K562 (cell line): ENCODE data around the gene HMX2.

Source experiments
- ARID4B ChIP-seq: sonication (generic); formaldehyde crosslinking; IDR thresholded peaks from 2 replicates; pipeline ENCODE4 v1.8.0; 2022; ENCODE audit warnings: mild to moderate bottlenecking, missing genetic modification reagents
- CHD2 ChIP-seq: IDR thresholded peaks from 2 replicates; pipeline ENCODE4 v1.6.1; 2011; ENCODE audit warnings: low read depth, low read length
- CTCF ChIP-seq, 3 experiments: IDR thresholded peaks in 2 of 3; conservative IDR thresholded peaks in 1 of 3; 2 replicates each; pipeline ENCODE4 v1.5.1; 2011 to 2012; ENCODE audit warnings: low read length in 3 of 3, mild to moderate bottlenecking in 3 of 3, control low read depth in 2 of 3, improper control_type of control experiment in 1 of 3, inconsistent platforms in 1 of 3, low read depth in 1 of 3, mixed read lengths in 1 of 3, moderate library complexity in 1 of 3; ENCODE audit not compliant: insufficient read depth in 2 of 3
- GABPB1 ChIP-seq: sonication (generic); formaldehyde crosslinking; IDR thresholded peaks from 2 replicates; pipeline ENCODE4 v1.8.0; 2022; ENCODE audit warnings: mild to moderate bottlenecking, missing genetic modification reagents
- JUNB ChIP-seq: fragments of 450-650 bp; formaldehyde crosslinking; conservative IDR thresholded peaks from 2 replicates; pipeline ENCODE4 v1.4.0; 2020; ENCODE audit warnings: mild to moderate bottlenecking
- MAX ChIP-seq: sonication (generic); formaldehyde crosslinking; IDR thresholded peaks from 2 replicates; pipeline ENCODE4 v1.9.0; 2022; ENCODE audit warnings: mild to moderate bottlenecking, missing genetic modification reagents
- NEUROD1 ChIP-seq: fragments of 150-350 bp; IDR thresholded peaks from 2 replicates; pipeline ENCODE4 v1.6.1; 2014; ENCODE audit warnings: borderline replicate concordance, low read length, low read depth; ENCODE audit not compliant: partially characterized antibody
- NFXL1 ChIP-seq: fragments of 450-650 bp; formaldehyde crosslinking; IDR thresholded peaks from 2 replicates; pipeline ENCODE4 v1.4.0; 2021; ENCODE audit warnings: mild to moderate bottlenecking
- PHB ChIP-seq: fragments of 250-450 bp; sonication (Bioruptor Pico); IDR thresholded peaks from 2 replicates; pipeline ENCODE4 v1.5.0; 2021
- RB1 ChIP-seq: fragments of 450-650 bp; IDR thresholded peaks from 2 replicates; pipeline ENCODE4 v1.6.1; 2017; ENCODE audit warnings: low read depth, mild to moderate bottlenecking
- RERE ChIP-seq: sonication (generic); formaldehyde crosslinking; IDR thresholded peaks from 2 replicates; pipeline ENCODE4 v1.8.0; 2023; ENCODE audit warnings: missing genetic modification reagents, mild to moderate bottlenecking, borderline replicate concordance
- TAF1 ChIP-seq: IDR thresholded peaks from 2 replicates; pipeline ENCODE4 v1.6.1; 2011; ENCODE audit warnings: mild to moderate bottlenecking, low read length, moderate library complexity; ENCODE audit not compliant: insufficient read depth, control insufficient read depth, severe bottlenecking; ENCODE audit errors: extremely low read depth
- UBTF ChIP-seq, 2 experiments: IDR thresholded peaks; 2 replicates each; pipeline ENCODE4 v1.6.1; 2012; ENCODE audit warnings: improper control_type of control experiment in 2 of 2, low read depth in 2 of 2, low read length in 2 of 2, borderline replicate concordance in 1 of 2
- YY1 ChIP-seq, 3 experiments: IDR thresholded peaks; 2 replicates each; pipeline ENCODE4 v1.6.1; 2011; ENCODE audit warnings: low read length in 2 of 3, mild to moderate bottlenecking in 2 of 3, moderate library complexity in 2 of 3, borderline replicate concordance in 1 of 3, control low read depth in 1 of 3, low read depth in 1 of 3; ENCODE audit not compliant: insufficient read depth in 3 of 3, insufficient replicate concordance in 2 of 3, control insufficient read depth in 1 of 3, insufficient read length in 1 of 3; ENCODE audit errors: extremely low read depth in 1 of 3

GRCh38 chr10:123102673-123103072, 45.3 kb upstream of the HMX2 start:
- TF ChIP-seq PHB (CRISPR knock-in tag) (no peak), JUNB (CRISPR knock-in tag) (no peak), TAF1 (no peak), ARID4B (CRISPR knock-in tag) (no peak), RERE (CRISPR knock-in tag) (no peak), YY1 (IDR thresholded peaks at IDR 0.05; ENCODE audit: borderline replicate concordance in 1 of 3, control insufficient read depth in 1 of 3, extremely low read depth in 1 of 3, insufficient read depth in 3 of 3, insufficient read length in 1 of 3, insufficient replicate concordance in 2 of 3, low read depth in 1 of 3, low read length in 2 of 3) (no peak), NFXL1 (CRISPR knock-in tag) (no peak), CTCF (IDR thresholded peaks at IDR 0.05 in 2 of 3, conservative IDR thresholded peaks at IDR 0.05 in 1 of 3; ENCODE audit: insufficient read depth in 2 of 3, low read depth in 1 of 3, low read length in 3 of 3) (no peak), MAX (CRISPR knock-in tag) (no peak), CHD2 (no peak), UBTF (IDR thresholded peaks at IDR 0.05; ENCODE audit: borderline replicate concordance in 1 of 2, low read depth in 2 of 2, low read length in 2 of 2) (no peak), GABPB1 (CRISPR knock-in tag) (no peak), RB1 (no peak), NEUROD1 (no peak)
